NCI-H2196 treated with DMSO at 0.1 percent for 48 hours (cell line): ENCODE data around the gene CD4.
"Not testable (repeated sequence)": the region's sequence is repeated elsewhere in the genome, so short reads cannot be mapped to it uniquely, and the experiment has no call there.

Experiments
- DNase-seq: peaks from one replicate; lab custom pipeline; 2025; ENCODE audit not compliant: unreplicated experiment; lab: John Stamatoyannopoulos, UW

Gene CD4

GRCh38 chr12:6845395-6845794, 56.1 kb downstream of the CD4 start:
- no peak for DNase-seq

- DNase-seq = no peak
These were observed 57.1 kb downstream of the CD4 start for GRCh38 chr12:6846316-6846869.

- no peak for DNase-seq
These were observed 58.3 kb downstream of the CD4 start for GRCh38 chr12:6847676-6848075.

- DNase-seq = no peak
These were observed 60.1 kb downstream of the CD4 start for GRCh38 chr12:6849427-6849826.

GRCh38 chr12:6849976-6850560, 60.7 kb downstream of the CD4 start:
- no peak for DNase-seq

GRCh38 chr12:6850796-6851152, 61.4 kb downstream of the CD4 start:
- DNase-seq = no peak

GRCh38 chr12:6851153-6851920, 62.0 kb downstream of the CD4 start, which contains the start of gene CDCA3:
Gene CDCA3, minus strand, starts transcription at chr12:6851286. Its CDS starts 334 bp downstream, at chr12:6850952.
- peak; percentile 86 for DNase-seq

GRCh38 chr12:6851921-6852650, 62.8 kb downstream of the CD4 start, which contains the start of gene USP5:
Gene USP5, plus strand, starts transcription at chr12:6852150. Its CDS starts 30 bp downstream, at chr12:6852180.
- peak; percentile 88 for DNase-seq

GRCh38 chr12:6852651-6853354, 63.5 kb downstream of the CD4 start:
- DNase-seq = no peak

- no peak for DNase-seq
These were observed 64.3 kb downstream of the CD4 start for GRCh38 chr12:6853626-6854025.

- DNase-seq = no peak
These were observed 64.7 kb downstream of the CD4 start for GRCh38 chr12:6854036-6854435.

- DNase-seq = no peak
These were observed 66.0 kb downstream of the CD4 start for GRCh38 chr12:6855322-6855721.

GRCh38 chr12:6858799-6859198, 69.5 kb downstream of the CD4 start:
- DNase-seq = no peak

GRCh38 chr12:6860116-6860515, 70.8 kb downstream of the CD4 start:
- no peak for DNase-seq

GRCh38 chr12:6860942-6861341, 71.6 kb downstream of the CD4 start:
- no peak for DNase-seq

GRCh38 chr12:6861391-6861790, 72.1 kb downstream of the CD4 start:
- DNase-seq = no peak

- no peak for DNase-seq
These were observed 73.7 kb downstream of the CD4 start for GRCh38 chr12:6863033-6863432.

- no peak for DNase-seq
These were observed 74.4 kb downstream of the CD4 start for GRCh38 chr12:6863586-6864321.

GRCh38 chr12:6865307-6865706, 76.0 kb downstream of the CD4 start:
- not testable (repeated sequence) for DNase-seq

- no peak for DNase-seq
These were observed 77.0 kb downstream of the CD4 start for GRCh38 chr12:6866163-6866919.
